ENCODE measurements around the gene MINDY4B. TPM values are rescaled to one million over a fixed set of nuclear protein-coding genes. Genes with fewer than 3 reads are reported as not detected.

Gene MINDY4B
- total RNA-seq, result not detected
- not detected for polyA plus RNA-seq
- not detected for total RNA-seq

DNA sequence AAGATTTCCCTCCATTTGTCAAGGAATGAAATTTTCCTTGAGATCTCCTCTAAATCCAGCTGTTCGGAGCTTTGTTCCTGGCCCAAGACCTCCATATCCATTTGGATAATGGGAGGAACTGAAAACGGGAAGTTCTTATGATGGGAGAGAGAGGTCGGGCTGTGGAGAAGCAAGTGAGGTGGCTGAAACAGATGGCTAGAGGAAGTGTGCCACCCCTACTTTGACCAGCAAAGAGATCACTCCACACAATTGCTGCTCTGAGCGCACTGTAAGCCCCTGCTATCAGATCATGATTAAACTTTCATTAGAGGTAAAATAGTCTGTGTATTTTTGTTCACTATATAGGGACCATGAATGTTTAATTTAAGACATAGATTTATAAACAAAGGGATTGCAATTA is at the start of gene MINDY4B:
TSS of gene MINDY4B (minus strand) at position 101 of the 400 bp plus-strand sequence. CDS start at position 101, 0 bp downstream.
- no peak within 1 kb of the TSS for H3K4me3 ChIP-seq (ENCODE audit: low read length)
- no peaks in the 10 kb centered on the region for H3K9me3 ChIP-seq (ENCODE audit: control insufficient read depth in 2 of 3, low read length in 3 of 3)
- no peaks in the 10 kb centered on the region for H3K36me3 Mint-ChIP-seq
- ATAC-seq (no peak), DNase-seq (no peak)
- H3K4me3 Mint-ChIP-seq, result no peak within 1 kb of the TSS
- H3K4me1 ChIP-seq (ENCODE audit: control insufficient read depth in 2 of 2, insufficient read depth in 2 of 2, low read length in 2 of 2), result no peaks in the 10 kb centered on the region
- peaks cover 10 to 47% (median 32%) of the 10 kb centered on the region in 5 donors for H3K27me3 Mint-ChIP-seq
- H3K9me3 Mint-ChIP-seq, result peaks cover 0 to 2% (median 0%) of the 10 kb centered on the region in 11 donors
- no peak within 1 kb of the TSS for H3K27ac Mint-ChIP-seq
- no peak within 1 kb of the TSS for H3K27ac ChIP-seq (ENCODE audit: low read depth, low read length)
- no peaks in the 10 kb centered on the region for H3K4me1 Mint-ChIP-seq
- intact Hi-C loops (cut with micrococcal nuclease), result no loop called here
- no peaks in the 10 kb centered on the region for H3K36me3 ChIP-seq (ENCODE audit: control insufficient read depth in 2 of 3, insufficient read depth in 3 of 3, low read length in 3 of 3)
- no peaks in the 10 kb centered on the region for H3K27me3 ChIP-seq (ENCODE audit: control insufficient read depth in 2 of 2, insufficient read depth in 2 of 2, low read length in 2 of 2)
- ChIA-PET POLR2A (no interaction called here), CTCF (no interaction called here)

GRCh38 chr3:150951923-150952322 is 46.7 kb upstream of the MINDY4B start:
- Histone ChIP-seq H3K9me3 (ENCODE audit: control insufficient read depth in 2 of 3, low read length in 3 of 3) (no peaks in the 10 kb centered on the region), H3K4me1 (ENCODE audit: control insufficient read depth in 2 of 2, insufficient read depth in 2 of 2, low read length in 2 of 2) (no peaks in the 10 kb centered on the region), H3K4me3 (ENCODE audit: low read length) (no peak overlapping the region), H3K27me3 (ENCODE audit: control insufficient read depth in 2 of 2, insufficient read depth in 2 of 2, low read length in 2 of 2) (no peaks in the 10 kb centered on the region), H3K27ac (ENCODE audit: low read depth, low read length) (no peak overlapping the region), H3K36me3 (ENCODE audit: control insufficient read depth in 2 of 3, insufficient read depth in 3 of 3, low read length in 3 of 3) (no peaks in the 10 kb centered on the region)
- DNase-seq (no peak), ATAC-seq (no peak)
- Mint-ChIP-seq H3K27ac (no peak overlapping the region), H3K9me3 (peaks cover 0 to 8% (median 0%) of the 10 kb centered on the region in 11 donors), H3K36me3 (no peaks in the 10 kb centered on the region), H3K4me3 (no peak overlapping the region), H3K4me1 (no peaks in the 10 kb centered on the region), H3K27me3 (peaks cover 11 to 30% (median 18%) of the 10 kb centered on the region in 5 donors)
- CTCF ChIA-PET, result no interaction called here
- intact Hi-C loops (cut with micrococcal nuclease), result no loop called here
- POLR2A ChIA-PET, result no interaction called here

DNA sequence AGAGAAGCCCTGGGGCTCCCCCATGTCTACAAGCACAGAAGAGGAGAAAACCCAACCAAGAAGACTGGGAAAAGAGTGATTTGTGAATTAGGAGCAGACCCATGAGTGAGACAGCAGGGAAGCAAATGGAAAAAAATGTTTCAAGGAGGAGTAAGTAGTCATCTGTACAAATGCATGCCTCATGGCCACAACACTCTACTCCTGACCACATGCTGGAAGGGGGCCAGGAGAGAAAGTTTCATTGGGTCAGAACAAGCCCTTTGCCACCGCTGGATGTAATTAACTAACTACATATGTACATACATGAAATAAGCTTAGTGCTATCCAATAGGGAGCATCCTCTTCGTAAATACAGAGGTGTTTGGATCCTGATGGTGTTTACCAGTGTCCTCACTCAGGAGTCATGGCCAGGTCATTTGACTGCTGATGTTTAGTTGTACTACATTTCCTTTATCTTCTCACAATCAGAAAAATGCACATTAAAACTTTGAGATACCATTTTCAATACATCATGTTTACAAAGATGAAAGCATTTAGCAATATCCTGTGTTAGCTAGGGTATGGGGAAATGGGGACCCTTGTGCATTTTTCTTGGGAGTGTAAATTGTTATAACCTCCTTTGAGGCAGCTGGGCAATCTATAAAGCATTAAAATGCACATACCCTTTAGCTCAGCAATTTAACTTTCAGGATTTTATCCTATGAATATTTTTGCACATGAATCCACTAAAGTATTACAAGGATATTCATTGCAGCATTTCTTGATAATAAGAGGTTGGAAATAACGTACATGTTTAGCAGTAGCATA is 40.2 kb upstream of the MINDY4B start:
- Histone ChIP-seq H3K4me1 (ENCODE audit: control insufficient read depth in 2 of 2, insufficient read depth in 2 of 2, low read length in 2 of 2) (no peaks in the 10 kb centered on the region), H3K9me3 (ENCODE audit: control insufficient read depth in 2 of 3, low read length in 3 of 3) (no peaks in the 10 kb centered on the region), H3K4me3 (ENCODE audit: low read length) (no peak overlapping the region), H3K27ac (ENCODE audit: low read depth, low read length) (no peak overlapping the region), H3K36me3 (ENCODE audit: control insufficient read depth in 2 of 3, insufficient read depth in 3 of 3, low read length in 3 of 3) (no peaks in the 10 kb centered on the region), H3K27me3 (ENCODE audit: control insufficient read depth in 2 of 2, insufficient read depth in 2 of 2, low read length in 2 of 2) (no peaks in the 10 kb centered on the region)
- H3K4me1 Mint-ChIP-seq, result no peaks in the 10 kb centered on the region
- no peak for ATAC-seq
- POLR2A ChIA-PET, result no interaction called here
- CTCF ChIA-PET, result no interaction called here
- intact Hi-C loops (cut with micrococcal nuclease), result no loop called here
- peaks cover 22 to 47% (median 31%) of the 10 kb centered on the region in 5 donors for H3K27me3 Mint-ChIP-seq
- no peak overlapping the region for H3K4me3 Mint-ChIP-seq
- DNase-seq, result no peak
- peaks cover 0 to 9% (median 0%) of the 10 kb centered on the region in 11 donors for H3K9me3 Mint-ChIP-seq
- no peak overlapping the region for H3K27ac Mint-ChIP-seq
- H3K36me3 Mint-ChIP-seq, result peaks cover 0 to 4% (median 0%) of the 10 kb centered on the region in 5 donors

- peaks cover 19 to 45% (median 40%) of the 10 kb centered on the region in 5 donors for H3K27me3 Mint-ChIP-seq
- POLR2A ChIA-PET, result no interaction called here
These were observed 37.0 kb upstream of the MINDY4B start for GRCh38 chr3:150942221-150942620.

DNA sequence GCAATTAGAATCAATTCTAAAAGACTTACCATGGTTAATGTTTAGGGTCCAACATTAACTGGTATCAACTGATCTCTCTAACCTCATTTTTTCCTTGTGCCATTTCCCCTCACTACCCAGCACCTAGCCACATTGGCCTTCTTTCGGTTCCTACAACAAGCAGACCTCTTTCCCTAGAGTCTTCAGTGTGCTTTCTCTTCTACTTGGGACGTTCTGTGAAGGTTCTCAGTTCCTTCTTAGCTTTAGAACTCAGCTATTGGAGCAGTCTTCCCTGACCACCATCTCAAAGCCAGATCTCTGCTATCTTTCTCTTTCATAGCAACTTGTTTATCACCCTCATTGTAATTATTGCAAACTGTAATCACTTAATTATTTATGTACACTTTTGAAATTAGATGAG is 31.5 kb upstream of the MINDY4B start:
- DNase-seq (no peak), ATAC-seq (no peak)
- Mint-ChIP-seq H3K4me1 (peaks cover 0 to 2% (median 0%) of the 10 kb centered on the region in 7 donors), H3K36me3 (no peaks in the 10 kb centered on the region), H3K4me3 (no peak overlapping the region), H3K9me3 (peaks cover 0 to 4% (median 0%) of the 10 kb centered on the region in 11 donors), H3K27me3 (peaks cover 25 to 42% (median 36%) of the 10 kb centered on the region in 5 donors), H3K27ac (no peak overlapping the region)
- ChIA-PET CTCF (interaction anchor here (0.6 kb wide), 1 partner anchor 233 kb away, joined by 4 read pairs; no protein-coding TSS in a partner anchor), POLR2A (no interaction called here)
- H3K4me1 ChIP-seq (ENCODE audit: control insufficient read depth in 2 of 2, insufficient read depth in 2 of 2, low read length in 2 of 2), result no peaks in the 10 kb centered on the region
- no peaks in the 10 kb centered on the region for H3K9me3 ChIP-seq (ENCODE audit: control insufficient read depth in 2 of 3, low read length in 3 of 3)
- intact Hi-C loops (cut with micrococcal nuclease), result no loop called here
- H3K36me3 ChIP-seq (ENCODE audit: control insufficient read depth in 2 of 3, insufficient read depth in 3 of 3, low read length in 3 of 3), result no peaks in the 10 kb centered on the region
- H3K27ac ChIP-seq (ENCODE audit: low read depth, low read length), result no peak overlapping the region
- no peak overlapping the region for H3K4me3 ChIP-seq (ENCODE audit: low read length)
- H3K27me3 ChIP-seq (ENCODE audit: control insufficient read depth in 2 of 2, insufficient read depth in 2 of 2, low read length in 2 of 2), result no peaks in the 10 kb centered on the region

More at GRCh38 chr3:150942221-150942620, 37.0 kb upstream of the MINDY4B start:
- Mint-ChIP-seq H3K9me3 (peaks cover 0 to 8% (median 0%) of the 10 kb centered on the region in 11 donors), H3K4me3 (no peak overlapping the region), H3K4me1 (no peaks in the 10 kb centered on the region), H3K27ac (no peak overlapping the region), H3K36me3 (peaks cover 0 to 4% (median 0%) of the 10 kb centered on the region in 5 donors)
- H3K9me3 ChIP-seq (ENCODE audit: control insufficient read depth in 2 of 3, low read length in 3 of 3), result no peaks in the 10 kb centered on the region
- H3K27me3 ChIP-seq (ENCODE audit: control insufficient read depth in 2 of 2, insufficient read depth in 2 of 2, low read length in 2 of 2), result no peaks in the 10 kb centered on the region
- H3K4me1 ChIP-seq (ENCODE audit: control insufficient read depth in 2 of 2, insufficient read depth in 2 of 2, low read length in 2 of 2), result no peaks in the 10 kb centered on the region
- intact Hi-C loops (cut with micrococcal nuclease), result no loop called here
- no peak overlapping the region for H3K27ac ChIP-seq (ENCODE audit: low read depth, low read length)
- ATAC-seq, result no peak
- no peak overlapping the region for H3K4me3 ChIP-seq (ENCODE audit: low read length)
- DNase-seq, result no peak
- no peaks in the 10 kb centered on the region for H3K36me3 ChIP-seq (ENCODE audit: control insufficient read depth in 2 of 3, insufficient read depth in 3 of 3, low read length in 3 of 3)
- CTCF ChIA-PET, result no interaction called here

GRCh38 chr3:150933473-150933995 is 28.3 kb upstream of the MINDY4B start:
- Histone ChIP-seq H3K4me1 (ENCODE audit: control insufficient read depth in 2 of 2, insufficient read depth in 2 of 2, low read length in 2 of 2) (no peaks in the 10 kb centered on the region), H3K36me3 (ENCODE audit: control insufficient read depth in 2 of 3, insufficient read depth in 3 of 3, low read length in 3 of 3) (no peaks in the 10 kb centered on the region), H3K27ac (ENCODE audit: low read depth, low read length) (no peak overlapping the region), H3K9me3 (ENCODE audit: control insufficient read depth in 2 of 3, low read length in 3 of 3) (no peaks in the 10 kb centered on the region), H3K4me3 (ENCODE audit: low read length) (no peak overlapping the region), H3K27me3 (ENCODE audit: control insufficient read depth in 2 of 2, insufficient read depth in 2 of 2, low read length in 2 of 2) (no peaks in the 10 kb centered on the region)
- ChIA-PET CTCF (no interaction called here), POLR2A (no interaction called here)
- Mint-ChIP-seq H3K36me3 (no peaks in the 10 kb centered on the region), H3K27ac (no peak overlapping the region), H3K4me1 (peaks cover 0 to 2% (median 0%) of the 10 kb centered on the region in 7 donors), H3K9me3 (peaks cover 0 to 4% (median 0%) of the 10 kb centered on the region in 11 donors), H3K4me3 (no peak overlapping the region), H3K27me3 (peaks cover 30 to 47% (median 35%) of the 10 kb centered on the region in 5 donors)
- ATAC-seq, result no peak
- intact Hi-C loops (cut with micrococcal nuclease), result no loop called here
- DNase-seq, result no peak

All from naive thymus-derived CD4-positive, alpha-beta T cell (primary cell).